WERI-Rb-1 (cell line): ENCODE measurements around the gene TREX2.

ENCODE experiments used
- DNase-seq: peaks from one replicate; pipeline ENCODE4 v3.0.0-alpha.2; 2020
- H3K27ac ChIP-seq: fragments of 250-450 bp; sonication (Bioruptor Pico); 2 replicates; pipeline ENCODE4 v1.5.1; 2020; ENCODE audit warnings: mild to moderate bottlenecking, moderate library complexity
- H3K27me3 ChIP-seq: fragments of 250-450 bp; sonication (Bioruptor Pico); 2 replicates; pipeline ENCODE4 v1.5.1; 2021; ENCODE audit warnings: mild to moderate bottlenecking, low read depth, moderate library complexity; ENCODE audit not compliant: insufficient read depth, severe bottlenecking
- H3K36me3 ChIP-seq: fragments of 250-450 bp; sonication (Bioruptor Pico); 2 replicates; pipeline ENCODE4 v1.5.1; 2020; ENCODE audit warnings: mild to moderate bottlenecking, moderate library complexity
- H3K4me3 ChIP-seq: 2 replicates; pipeline ENCODE4 v1.5.1; 2011; ENCODE audit warnings: low read depth, mild to moderate bottlenecking, control low read depth, low read length
- H3K9me3 ChIP-seq: fragments of 250-450 bp; sonication (Bioruptor Pico); 2 replicates; pipeline ENCODE4 v1.5.1; 2021; ENCODE audit warnings: mild to moderate bottlenecking, moderate library complexity; ENCODE audit not compliant: severe bottlenecking
- TF ChIP-seq, protein P1 (sequence below): IDR thresholded peaks from 2 replicates; pipeline ENCODE4 v1.5.1; 2011; ENCODE audit warnings: low read depth, mild to moderate bottlenecking, control low read depth, inconsistent platforms, low read length

The TREX2 gene

DNA sequence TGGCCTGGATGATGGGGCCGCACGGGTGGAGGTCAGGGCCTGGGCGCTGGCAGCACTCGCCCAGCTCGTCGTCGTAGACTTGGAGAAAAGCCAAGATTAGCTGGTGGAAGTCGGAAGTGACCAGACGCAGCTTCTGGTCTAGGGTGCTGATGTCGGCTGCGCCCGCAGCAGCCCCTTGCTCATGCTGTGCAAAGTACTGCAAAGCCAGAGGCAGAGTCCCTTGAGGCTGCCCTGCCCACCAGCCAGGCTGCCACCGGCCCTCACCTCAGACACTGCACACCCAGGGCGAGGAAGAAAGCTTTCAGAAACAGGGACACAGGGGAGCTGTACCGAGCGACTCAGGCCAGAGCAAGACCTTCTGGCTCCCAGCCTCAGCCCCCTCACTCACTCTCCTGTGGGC is 9.7 kb upstream of the TREX2 start:
- TF ChIP-seq, protein P1, sequence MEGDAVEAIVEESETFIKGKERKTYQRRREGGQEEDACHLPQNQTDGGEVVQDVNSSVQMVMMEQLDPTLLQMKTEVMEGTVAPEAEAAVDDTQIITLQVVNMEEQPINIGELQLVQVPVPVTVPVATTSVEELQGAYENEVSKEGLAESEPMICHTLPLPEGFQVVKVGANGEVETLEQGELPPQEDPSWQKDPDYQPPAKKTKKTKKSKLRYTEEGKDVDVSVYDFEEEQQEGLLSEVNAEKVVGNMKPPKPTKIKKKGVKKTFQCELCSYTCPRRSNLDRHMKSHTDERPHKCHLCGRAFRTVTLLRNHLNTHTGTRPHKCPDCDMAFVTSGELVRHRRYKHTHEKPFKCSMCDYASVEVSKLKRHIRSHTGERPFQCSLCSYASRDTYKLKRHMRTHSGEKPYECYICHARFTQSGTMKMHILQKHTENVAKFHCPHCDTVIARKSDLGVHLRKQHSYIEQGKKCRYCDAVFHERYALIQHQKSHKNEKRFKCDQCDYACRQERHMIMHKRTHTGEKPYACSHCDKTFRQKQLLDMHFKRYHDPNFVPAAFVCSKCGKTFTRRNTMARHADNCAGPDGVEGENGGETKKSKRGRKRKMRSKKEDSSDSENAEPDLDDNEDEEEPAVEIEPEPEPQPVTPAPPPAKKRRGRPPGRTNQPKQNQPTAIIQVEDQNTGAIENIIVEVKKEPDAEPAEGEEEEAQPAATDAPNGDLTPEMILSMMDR: no peak
- peaks cover 36% of the 10 kb centered on the region for H3K36me3 ChIP-seq
- H3K27me3 ChIP-seq: peaks cover 26% of the 10 kb centered on the region
- no peak overlapping the region for H3K4me3 ChIP-seq
- no peak overlapping the region for H3K27ac ChIP-seq
- DNase-seq: no peak
- no peaks in the 10 kb centered on the region for H3K9me3 ChIP-seq

- TF ChIP-seq, protein P1: no peak
- Histone ChIP-seq H3K27ac (no peak overlapping the region), H3K27me3 (peaks cover 26% of the 10 kb centered on the region), H3K4me3 (no peak overlapping the region), H3K36me3 (peaks cover 33% of the 10 kb centered on the region), H3K9me3 (no peaks in the 10 kb centered on the region)
- no peak for DNase-seq
These were observed 9.2 kb upstream of the TREX2 start for GRCh38 chrX:153454901-153455550.

GRCh38 chrX:153450949-153451277 is 5.1 kb upstream of the TREX2 start:
- H3K36me3 ChIP-seq: peaks cover 20% of the 10 kb centered on the region
- H3K27ac ChIP-seq: no peak overlapping the region
- DNase-seq: no peak
- H3K9me3 ChIP-seq: no peaks in the 10 kb centered on the region
- TF ChIP-seq, protein P1: no peak
- no peak overlapping the region for H3K4me3 ChIP-seq
- H3K27me3 ChIP-seq: peaks cover 16% of the 10 kb centered on the region

GRCh38 chrX:153450114-153450948 is 4.5 kb upstream of the TREX2 start:
- TF ChIP-seq, protein P1: no peak
- H3K4me3 ChIP-seq: no peak overlapping the region
- H3K9me3 ChIP-seq: no peaks in the 10 kb centered on the region
- DNase-seq: no peak
- no peak overlapping the region for H3K27ac ChIP-seq
- peaks cover 16% of the 10 kb centered on the region for H3K27me3 ChIP-seq
- H3K36me3 ChIP-seq: peaks cover 16% of the 10 kb centered on the region

DNA sequence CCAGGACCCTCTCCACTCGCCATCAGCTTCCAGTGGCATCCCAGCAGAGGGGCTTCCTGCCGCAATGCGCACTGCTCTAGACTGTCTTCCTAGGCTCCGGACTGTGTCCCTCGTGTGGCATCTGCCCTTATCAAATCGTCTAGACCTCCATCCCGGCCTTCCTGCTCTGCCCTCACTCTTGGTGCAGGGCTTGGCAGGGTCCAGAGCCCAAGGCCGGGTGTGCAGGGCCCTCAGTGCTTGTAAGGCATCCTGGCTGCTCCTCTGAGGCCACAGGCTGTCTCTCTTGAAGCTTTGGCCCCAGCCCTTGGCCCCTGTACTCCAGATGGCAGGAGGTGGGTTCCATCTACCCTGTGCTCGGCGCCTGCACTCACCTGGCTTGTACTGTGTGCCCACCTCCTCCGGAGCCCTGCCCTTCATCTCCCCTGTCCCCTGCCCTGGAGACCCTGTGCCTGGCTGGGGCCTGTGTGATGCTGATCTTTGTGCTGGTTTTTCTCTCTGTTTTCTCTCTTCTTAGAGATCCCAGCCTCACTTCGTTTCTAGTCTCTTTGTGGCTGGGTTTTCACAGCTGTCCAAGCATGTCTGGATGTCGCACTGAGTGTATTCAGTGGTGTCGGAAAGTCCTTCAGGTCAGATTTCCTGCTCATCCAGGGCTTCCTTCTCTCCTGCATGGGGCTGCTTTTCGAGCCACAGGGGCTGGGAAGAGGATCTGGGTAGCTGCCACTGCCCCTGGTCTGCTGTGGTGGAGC is 3.7 kb upstream of the TREX2 start:
- H3K27ac ChIP-seq: no peak overlapping the region
- no peak overlapping the region for H3K4me3 ChIP-seq
- no peaks in the 10 kb centered on the region for H3K9me3 ChIP-seq
- no peak for DNase-seq
- TF ChIP-seq, protein P1: no peak
- peaks cover 17% of the 10 kb centered on the region for H3K27me3 ChIP-seq
- H3K36me3 ChIP-seq: peaks cover 9% of the 10 kb centered on the region
